Measurements from ENCODE around the gene GJB3. TPM values are rescaled to one million over a fixed set of nuclear protein-coding genes. Genes with fewer than 3 reads are reported as not detected.

Gene GJB3
- total RNA-seq, 4 donors from 2014 or later, result 1.0 to 4.7 TPM; not detected in 2

- H3K36me3 ChIP-seq, result no peaks in the 10 kb centered on the region
- DNase-seq, result no peak
- H3K4me3 ChIP-seq, result no peak overlapping the region
- H3K9me3 ChIP-seq, result no peaks in the 10 kb centered on the region
- H3K27ac ChIP-seq, result no peak overlapping the region
- H3K27me3 ChIP-seq, result no peaks in the 10 kb centered on the region
- TF ChIP-seq CTCF (IDR thresholded peaks at IDR 0.05) (no peak), POLR2A (IDR thresholded peaks at IDR 0.05) (no peak)
- H3K4me1 ChIP-seq, result no peaks in the 10 kb centered on the region
- intact Hi-C loops (cut with DNase I; ENCODE audit: low total_unique reads), result no loop called here
Measured at GRCh38 chr1:34761176-34761761, 19.7 kb upstream of the GJB3 start.

- H3K36me3 ChIP-seq, result no peaks in the 10 kb centered on the region
- no peaks in the 10 kb centered on the region for H3K27me3 ChIP-seq
- no peak for TF ChIP-seq CTCF (IDR thresholded peaks at IDR 0.05)
- no peaks in the 10 kb centered on the region for H3K4me1 ChIP-seq
- H3K4me3 ChIP-seq, result no peak overlapping the region
- no peak for DNase-seq
- no peak overlapping the region for H3K27ac ChIP-seq
- intact Hi-C loops (cut with DNase I; ENCODE audit: low total_unique reads), result no loop called here
- H3K9me3 ChIP-seq, result no peaks in the 10 kb centered on the region
Measured at GRCh38 chr1:34761776-34762307, 19.2 kb upstream of the GJB3 start.

DNA sequence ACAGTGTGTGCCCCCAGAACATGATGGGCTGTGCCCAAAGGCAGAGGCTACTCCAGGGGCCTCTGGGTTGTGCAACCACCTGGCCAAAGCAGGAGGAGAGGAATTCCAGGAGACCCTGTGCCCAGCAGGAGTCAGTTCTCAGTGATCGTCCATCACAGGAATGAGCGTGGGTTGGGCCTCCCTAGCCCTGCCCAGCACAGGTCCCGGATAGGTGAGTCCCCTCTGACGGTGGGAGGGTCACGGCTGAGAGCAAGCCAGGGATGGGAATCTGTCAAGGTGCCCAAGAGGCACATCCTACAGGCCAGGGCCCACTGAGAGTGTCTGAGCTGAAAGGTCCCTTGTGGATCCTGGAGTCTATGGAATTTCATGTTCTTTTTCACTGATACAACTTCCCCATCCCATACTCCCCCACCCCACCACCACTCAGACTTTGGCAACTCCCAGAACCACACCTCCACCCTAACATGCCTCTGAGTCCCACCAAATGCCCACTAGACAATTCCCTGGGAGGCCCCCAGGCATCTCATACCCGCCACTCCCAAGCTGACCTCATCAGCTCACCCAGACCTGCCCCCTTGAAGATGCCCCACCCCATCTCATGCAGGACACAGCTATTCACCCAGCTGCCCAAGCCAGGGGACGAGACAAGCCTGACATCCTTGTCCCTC, 18.4 kb upstream of the GJB3 start:
- H3K27me3 ChIP-seq, result no peaks in the 10 kb centered on the region
- no peak for TF ChIP-seq POLR2A (IDR thresholded peaks at IDR 0.05)
- TF ChIP-seq CTCF (IDR thresholded peaks at IDR 0.05), result no peak
- no peaks in the 10 kb centered on the region for H3K36me3 ChIP-seq
- H3K4me3 ChIP-seq, result no peak overlapping the region
- DNase-seq, result no peak
- no peaks in the 10 kb centered on the region for H3K9me3 ChIP-seq
- no peak overlapping the region for H3K27ac ChIP-seq
- intact Hi-C loops (cut with DNase I; ENCODE audit: low total_unique reads), result no loop called here
- no peaks in the 10 kb centered on the region for H3K4me1 ChIP-seq

GRCh38 chr1:34763142-34763781, 17.8 kb upstream of the GJB3 start:
- Histone ChIP-seq H3K4me1 (no peaks in the 10 kb centered on the region), H3K9me3 (no peaks in the 10 kb centered on the region), H3K27ac (no peak overlapping the region), H3K27me3 (no peaks in the 10 kb centered on the region), H3K4me3 (no peak overlapping the region), H3K36me3 (no peaks in the 10 kb centered on the region)
- TF ChIP-seq POLR2A (IDR thresholded peaks at IDR 0.05) (no peak), CTCF (IDR thresholded peaks at IDR 0.05) (no peak)
- DNase-seq, result no peak
- intact Hi-C loops (cut with DNase I; ENCODE audit: low total_unique reads), result no loop called here

DNA sequence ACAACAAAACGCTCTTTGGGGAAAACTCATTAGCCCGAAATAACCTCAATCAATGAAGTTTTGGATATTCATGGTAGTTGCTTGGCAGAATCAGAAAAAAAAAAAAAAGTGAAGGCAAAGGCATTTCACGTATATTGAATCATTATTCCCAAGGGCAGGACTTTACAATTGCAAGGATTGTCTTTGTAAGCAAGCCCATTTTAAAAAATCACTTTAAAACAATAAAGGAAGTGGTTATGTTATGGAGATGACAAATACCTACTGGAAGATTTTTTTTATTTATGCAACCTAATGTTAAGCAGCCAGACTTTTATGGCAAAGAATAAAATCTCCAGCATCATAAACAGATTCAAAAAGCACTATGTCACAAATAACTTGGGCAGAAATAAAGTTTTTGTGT, 12.2 kb upstream of the GJB3 start:
- intact Hi-C loops (cut with DNase I; ENCODE audit: low total_unique reads), result no loop called here
- TF ChIP-seq CTCF (IDR thresholded peaks at IDR 0.05) (no peak), POLR2A (IDR thresholded peaks at IDR 0.05) (no peak)
- DNase-seq, result no peak
- no peaks in the 10 kb centered on the region for H3K4me1 ChIP-seq
- H3K36me3 ChIP-seq, result no peaks in the 10 kb centered on the region
- no peak overlapping the region for H3K4me3 ChIP-seq
- no peak overlapping the region for H3K27ac ChIP-seq
- no peaks in the 10 kb centered on the region for H3K9me3 ChIP-seq
- H3K27me3 ChIP-seq, result no peaks in the 10 kb centered on the region
